Stimulated activated CD4-positive, alpha-beta T cell treated with anti-CD3 and anti-CD28 coated beads, TNF-alpha, amount 100 ng/mL, for 48 hours (primary cell): ENCODE measurements around the gene TRAPPC12.

Source experiments
- DNase-seq, 3 donors: peaks; one replicate each; pipeline ENCODE4 v3.0.0-alpha.2; 2020; ENCODE audit warnings: low read depth in 3 of 3

Gene TRAPPC12

GRCh38 chr2:3408781-3409180, 29.3 kb downstream of the TRAPPC12 start:
- DNase-seq: no peak

DNA sequence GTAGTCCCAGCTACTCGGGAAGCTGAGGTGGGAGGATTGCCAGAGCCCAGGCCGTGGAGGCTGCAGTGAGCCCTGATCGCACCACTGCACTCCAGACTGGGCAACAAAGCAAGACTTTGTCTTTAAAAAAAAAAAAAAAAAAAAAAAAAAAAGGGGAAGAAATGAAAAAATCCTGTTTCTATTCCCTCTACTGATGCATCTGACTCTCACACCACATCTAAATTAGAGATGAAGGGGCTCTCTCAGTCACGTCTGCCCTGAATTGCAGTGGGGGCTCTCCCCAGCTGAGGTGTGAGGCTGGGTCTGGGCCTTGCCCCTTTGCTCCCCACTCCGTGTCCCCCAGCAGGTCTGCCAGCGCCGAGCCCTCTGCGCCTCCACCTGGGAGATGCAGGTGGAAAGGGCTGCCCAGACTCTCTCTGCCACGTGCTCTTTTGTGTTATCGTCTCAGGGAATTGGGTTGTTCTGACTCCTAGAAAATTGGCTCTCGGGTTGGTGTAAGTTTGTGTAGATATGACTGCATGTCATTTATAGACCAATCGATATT, 30.2 kb downstream of the TRAPPC12 start:
- DNase-seq: no peak

GRCh38 chr2:3411103-3411502, 31.6 kb downstream of the TRAPPC12 start:
- no peak for DNase-seq

- DNase-seq: no peak
These were observed 34.2 kb downstream of the TRAPPC12 start for GRCh38 chr2:3413697-3414096.

- DNase-seq: no peak
These were observed 34.8 kb downstream of the TRAPPC12 start for GRCh38 chr2:3414133-3414860.

GRCh38 chr2:3418766-3419404, 39.4 kb downstream of the TRAPPC12 start:
- DNase-seq: no peak

DNA sequence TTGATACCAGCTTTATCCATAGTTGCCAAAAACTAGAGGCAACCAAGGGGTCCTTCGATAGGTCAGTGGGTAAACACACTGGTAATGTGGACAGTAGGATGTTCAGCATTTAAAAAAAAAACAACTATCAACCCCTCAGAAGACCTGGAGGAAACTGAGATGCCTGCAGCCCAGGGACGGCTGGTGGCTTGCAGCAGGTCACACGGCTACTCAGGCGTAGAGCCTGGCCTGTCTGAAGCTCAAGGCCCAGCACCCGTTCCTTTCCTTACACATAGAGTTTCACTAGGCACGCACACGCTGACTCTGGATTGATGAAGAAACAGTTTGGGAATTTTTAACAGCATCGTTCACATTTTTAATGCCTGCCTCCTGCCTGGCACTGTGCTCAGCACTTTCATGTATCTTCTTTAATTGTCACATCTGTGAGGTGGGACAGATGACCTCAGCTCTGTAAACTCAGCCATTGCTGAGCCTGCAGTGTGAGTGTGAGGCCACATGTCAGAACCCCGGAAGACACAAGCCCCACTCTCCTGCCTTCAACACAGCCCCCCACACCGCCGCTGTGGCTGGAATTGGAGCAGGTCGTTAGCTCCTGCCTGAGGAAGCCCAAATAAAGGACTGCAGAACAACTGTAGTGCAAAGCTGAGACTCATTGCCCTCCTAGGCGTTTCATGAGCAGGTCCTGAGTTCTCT, 40.7 kb downstream of the TRAPPC12 start:
- no peak for DNase-seq

- no peak for DNase-seq
These were observed 41.4 kb downstream of the TRAPPC12 start for GRCh38 chr2:3420769-3421397.

GRCh38 chr2:3421580-3421979, 42.1 kb downstream of the TRAPPC12 start:
- no peak for DNase-seq

- DNase-seq: no peak
These were observed 42.8 kb downstream of the TRAPPC12 start for GRCh38 chr2:3422161-3422779.

- DNase-seq: peak; percentile 58 to 68 (median 65)
These were observed 44.1 kb downstream of the TRAPPC12 start for GRCh38 chr2:3423492-3424170.

- DNase-seq: no peak
These were observed 44.8 kb downstream of the TRAPPC12 start for GRCh38 chr2:3424171-3424795.

DNA sequence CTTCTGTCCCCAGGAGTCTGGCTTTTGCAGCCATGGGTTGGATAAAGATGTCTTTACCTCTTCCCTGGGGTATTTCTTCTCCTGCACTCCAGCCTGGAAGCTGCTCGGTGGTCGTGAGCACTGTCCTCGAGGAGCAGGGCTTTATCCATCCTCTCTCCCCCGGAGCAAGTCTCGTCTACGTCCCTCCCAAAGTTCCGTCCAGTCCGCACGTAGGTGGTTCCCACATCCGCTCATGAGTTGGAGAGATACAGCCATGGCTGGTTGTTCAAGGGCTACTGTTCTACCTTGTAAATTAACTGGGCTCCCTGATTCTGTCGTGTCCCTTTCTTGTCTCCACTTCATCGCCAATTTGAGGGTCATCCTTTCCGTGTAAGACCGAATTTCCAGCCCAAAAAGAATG, 47.1 kb downstream of the TRAPPC12 start:
- no peak for DNase-seq

DNA sequence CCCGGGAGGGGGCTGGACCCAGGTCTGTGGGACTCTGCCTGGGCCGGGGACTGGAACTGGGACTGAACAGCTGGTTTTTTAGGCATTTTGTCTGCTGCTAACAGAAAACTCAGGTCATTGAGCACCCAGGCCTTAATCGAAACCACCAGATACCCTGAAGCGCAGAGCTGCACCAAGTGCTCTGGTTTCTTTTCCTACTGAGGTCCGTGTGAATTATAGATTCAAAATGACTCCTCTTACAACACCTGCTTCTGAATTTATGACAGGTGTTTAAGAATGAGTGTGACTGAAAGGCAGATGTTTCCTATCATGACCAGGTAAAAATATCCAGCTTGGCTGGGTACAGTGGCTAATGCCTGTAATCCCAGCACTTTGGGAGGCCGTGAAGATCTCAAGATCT, 47.8 kb downstream of the TRAPPC12 start:
- no peak for DNase-seq

DNA sequence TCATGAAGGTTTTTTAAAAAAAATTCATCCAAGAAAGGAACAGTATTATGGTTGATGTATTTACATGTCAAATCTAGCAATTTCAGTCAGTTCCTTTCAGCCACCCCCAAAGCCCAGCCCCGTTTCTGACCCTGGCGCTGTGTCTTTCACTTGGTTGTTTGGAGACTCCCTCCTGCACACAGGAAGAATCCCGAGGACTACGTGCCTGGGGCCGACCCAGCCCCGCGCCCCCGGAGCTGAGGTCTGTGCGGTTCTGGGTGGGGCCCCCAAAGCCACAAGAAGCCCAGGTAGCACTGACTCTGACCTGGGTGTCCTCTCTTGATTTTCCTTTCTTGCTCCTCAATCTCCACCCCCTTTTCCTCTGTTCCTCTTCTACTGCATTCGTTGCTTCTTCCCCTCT, 49.1 kb downstream of the TRAPPC12 start:
- DNase-seq: no peak

DNA sequence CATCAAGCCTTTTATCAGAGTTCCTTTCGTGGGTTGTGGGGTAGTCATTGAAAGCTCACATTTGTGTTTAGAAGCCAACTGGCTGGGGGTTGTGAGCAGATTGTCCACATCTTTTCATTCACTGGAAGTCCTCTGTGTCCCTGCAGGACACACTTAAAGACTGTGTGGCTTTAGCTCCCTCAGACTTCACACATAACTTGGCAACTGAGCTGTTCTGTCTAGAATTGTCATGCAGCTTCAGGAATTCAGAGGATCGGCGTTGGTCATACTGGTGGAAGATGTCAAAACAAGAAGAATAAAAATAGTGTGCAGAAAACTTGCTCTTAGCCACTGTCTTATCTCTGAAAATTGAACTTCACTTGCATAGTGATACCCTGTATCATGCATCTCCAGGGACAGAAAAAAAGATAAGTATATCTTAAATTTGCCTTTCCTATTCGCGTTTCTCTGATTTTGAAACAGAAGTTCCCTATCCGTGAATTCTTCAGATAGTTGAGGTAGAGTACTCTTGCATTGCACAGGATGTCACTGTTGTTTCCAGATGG, 49.6 kb downstream of the TRAPPC12 start:
- DNase-seq: no peak

DNA sequence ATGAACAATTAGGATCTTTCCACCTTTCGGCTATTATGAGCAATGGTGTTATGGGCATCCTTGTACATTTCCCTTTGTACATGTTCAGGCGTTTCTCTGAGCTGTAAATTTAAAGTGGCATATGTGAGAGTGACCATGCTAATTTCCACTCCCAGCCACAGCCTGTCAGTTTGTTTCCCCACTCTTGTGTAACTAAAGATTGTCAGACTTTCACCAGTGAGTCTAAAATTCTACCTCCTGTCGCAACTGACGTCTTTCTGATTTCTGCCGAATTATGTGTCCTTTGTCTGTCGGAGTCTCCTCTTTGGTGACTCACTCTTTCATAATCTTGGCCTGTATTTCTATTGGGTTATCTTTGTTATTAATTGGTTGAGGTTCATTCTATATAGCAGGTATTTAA, 50.7 kb downstream of the TRAPPC12 start:
- DNase-seq: no peak

DNA sequence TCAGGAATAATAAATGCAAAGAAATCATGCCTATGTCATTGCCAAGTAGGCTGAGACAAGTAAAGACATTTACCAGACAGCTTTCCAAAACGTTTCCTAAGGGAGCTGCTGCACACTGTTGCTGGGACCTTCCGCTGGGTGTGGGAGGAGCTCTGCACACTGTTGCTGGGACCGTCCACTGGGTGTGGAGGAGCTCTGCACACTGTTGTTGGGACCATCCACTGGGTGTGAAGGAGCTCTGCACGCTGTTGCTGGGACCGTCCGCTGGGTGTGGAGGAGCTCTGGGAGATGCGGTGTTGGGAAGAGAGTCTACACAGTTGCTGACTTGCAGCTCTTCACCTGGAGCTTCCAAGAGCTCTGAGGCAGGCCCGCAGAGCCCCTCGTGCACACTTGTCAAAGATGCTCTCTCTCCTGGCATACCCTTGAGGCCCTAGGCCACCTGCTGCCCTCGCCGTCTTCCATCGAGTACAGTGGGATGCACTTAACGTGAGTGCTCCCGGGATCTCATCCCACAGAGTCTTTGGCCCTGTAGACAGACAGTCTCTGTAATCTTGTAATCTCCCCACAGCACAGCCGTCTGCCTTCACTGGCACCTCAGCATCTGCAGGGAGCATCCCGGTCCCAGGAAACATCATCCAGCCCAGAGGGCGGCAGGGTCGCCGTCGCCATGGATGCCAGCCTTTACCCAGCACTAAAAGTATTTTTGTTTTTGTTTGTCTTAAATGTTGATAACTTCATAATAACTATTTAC, 51.4 kb downstream of the TRAPPC12 start:
- no peak for DNase-seq

- DNase-seq: no peak
These were observed 52.6 kb downstream of the TRAPPC12 start for GRCh38 chr2:3432067-3432466.
